ENCODE data around the gene HOXC13. TPM values are rescaled to one million over a fixed set of nuclear protein-coding genes. Genes with fewer than 3 reads are reported as not detected.

Gene HOXC13
- total RNA-seq, 1 donor from 2014 or later = 0.69 TPM

GRCh38 chr12:53937099-53937498 lies 1.5 kb upstream of the HOXC13 start:
- no peak for DNase-seq (ENCODE audit: low spot score in 2 of 2, unreplicated experiment in 2 of 2)
- no peak overlapping the region for H3K27ac Mint-ChIP-seq
- no peak overlapping the region for H3K4me3 Mint-ChIP-seq
- H3K27me3 Mint-ChIP-seq (ENCODE audit: low read depth) = peaks cover 95% of the 10 kb centered on the region
- H3K4me1 Mint-ChIP-seq = peaks cover 14% of the 10 kb centered on the region
- no peaks in the 10 kb centered on the region for H3K9me3 Mint-ChIP-seq
- no peaks in the 10 kb centered on the region for H3K36me3 Mint-ChIP-seq
- TF ChIP-seq CTCF (IDR thresholded peaks at IDR 0.05; ENCODE audit: unreplicated experiment) = no peak

GRCh38 chr12:53937596-53938325 lies 870 bp upstream of the HOXC13 start:
- peaks cover 95% of the 10 kb centered on the region for H3K27me3 Mint-ChIP-seq (ENCODE audit: low read depth)
- no peak for DNase-seq (ENCODE audit: low spot score in 2 of 2, unreplicated experiment in 2 of 2)
- no peaks in the 10 kb centered on the region for H3K9me3 Mint-ChIP-seq
- H3K4me1 Mint-ChIP-seq = peaks cover 14% of the 10 kb centered on the region
- no peaks in the 10 kb centered on the region for H3K36me3 Mint-ChIP-seq
- TF ChIP-seq CTCF (IDR thresholded peaks at IDR 0.05; ENCODE audit: unreplicated experiment) = no peak
- peak overlapping the region; percentile 59 for H3K4me3 Mint-ChIP-seq
- no peak overlapping the region for H3K27ac Mint-ChIP-seq

DNA sequence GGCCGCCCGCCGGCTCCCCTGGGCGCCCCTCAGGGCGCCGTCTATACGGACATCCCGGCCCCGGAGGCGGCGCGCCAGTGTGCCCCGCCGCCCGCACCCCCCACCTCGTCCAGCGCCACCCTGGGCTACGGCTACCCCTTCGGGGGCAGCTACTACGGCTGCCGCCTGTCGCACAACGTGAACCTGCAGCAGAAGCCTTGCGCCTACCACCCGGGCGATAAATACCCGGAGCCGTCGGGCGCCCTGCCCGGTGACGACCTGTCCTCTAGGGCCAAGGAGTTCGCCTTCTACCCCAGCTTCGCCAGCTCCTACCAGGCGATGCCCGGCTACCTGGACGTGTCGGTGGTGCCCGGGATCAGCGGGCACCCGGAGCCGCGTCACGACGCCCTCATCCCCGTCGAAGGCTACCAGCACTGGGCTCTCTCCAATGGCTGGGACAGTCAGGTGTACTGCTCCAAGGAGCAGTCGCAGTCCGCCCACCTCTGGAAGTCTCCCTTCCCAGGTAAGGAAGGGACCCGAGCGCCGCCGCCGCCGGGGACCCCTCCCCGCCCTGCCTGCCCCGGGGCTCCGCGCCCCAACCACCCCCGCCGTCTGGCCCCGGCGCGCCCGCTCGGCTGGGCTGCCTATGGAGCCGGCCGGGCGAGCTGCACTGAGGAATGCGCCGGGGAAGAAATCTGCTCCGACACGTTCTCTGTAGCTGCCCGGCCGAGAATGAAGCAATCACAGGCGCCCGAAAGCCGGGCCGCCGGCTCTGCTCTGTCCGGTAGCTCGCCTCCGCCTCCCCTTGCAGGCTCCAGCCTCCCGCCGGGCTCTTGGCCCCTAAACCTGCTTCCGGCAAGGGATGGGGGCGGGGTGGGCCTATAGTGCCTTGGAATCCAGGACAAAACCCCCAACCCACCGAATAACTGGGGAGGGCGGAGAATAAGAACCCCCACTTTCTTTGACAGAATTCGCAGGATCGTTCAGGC lies 794 bp downstream of the HOXC13 start:
- Mint-ChIP-seq H3K9me3 (no peaks in the 10 kb centered on the region), H3K27ac (no peak overlapping the region), H3K27me3 (ENCODE audit: low read depth) (peaks cover 95% of the 10 kb centered on the region), H3K4me1 (peaks cover 14% of the 10 kb centered on the region), H3K36me3 (peaks cover 2% of the 10 kb centered on the region), H3K4me3 (peak overlapping the region; percentile 55)
- no peak for TF ChIP-seq CTCF (IDR thresholded peaks at IDR 0.05; ENCODE audit: unreplicated experiment)
- DNase-seq (ENCODE audit: low spot score in 2 of 2, unreplicated experiment in 2 of 2) = peak in 1 of 2 experiments; percentile 72

GRCh38 chr12:53940443-53941014 lies 1.9 kb downstream of the HOXC13 start:
- H3K4me1 Mint-ChIP-seq = peaks cover 14% of the 10 kb centered on the region
- DNase-seq (ENCODE audit: low spot score in 2 of 2, unreplicated experiment in 2 of 2) = no peak
- no peak overlapping the region for H3K27ac Mint-ChIP-seq
- peaks cover 2% of the 10 kb centered on the region for H3K36me3 Mint-ChIP-seq
- H3K9me3 Mint-ChIP-seq = no peaks in the 10 kb centered on the region
- H3K27me3 Mint-ChIP-seq (ENCODE audit: low read depth) = peaks cover 95% of the 10 kb centered on the region
- TF ChIP-seq CTCF (IDR thresholded peaks at IDR 0.05; ENCODE audit: unreplicated experiment) = no peak
- H3K4me3 Mint-ChIP-seq = peak overlapping the region; percentile 28

DNA sequence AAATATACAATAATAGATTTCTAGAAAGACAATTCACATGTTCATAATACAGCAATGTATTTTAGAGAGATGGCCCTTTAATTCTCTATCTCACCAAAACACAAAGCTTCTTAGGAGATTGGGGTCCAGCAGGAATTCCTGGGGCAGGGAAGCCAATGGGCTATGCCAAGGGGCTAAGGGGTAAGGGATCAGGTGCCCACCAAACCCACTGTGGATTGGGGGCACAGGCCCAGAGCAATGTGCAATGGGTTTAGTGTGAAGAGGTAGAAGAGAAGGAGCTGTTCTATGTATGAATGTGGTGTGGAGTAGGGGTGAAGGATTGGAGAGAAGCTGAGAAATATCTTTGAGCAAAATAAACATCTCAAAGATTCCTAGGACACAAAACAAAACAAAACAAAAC lies 2.6 kb downstream of the HOXC13 start:
- TF ChIP-seq CTCF (IDR thresholded peaks at IDR 0.05; ENCODE audit: unreplicated experiment) = no peak
- Mint-ChIP-seq H3K27me3 (ENCODE audit: low read depth) (peaks cover 95% of the 10 kb centered on the region), H3K4me3 (no peak overlapping the region), H3K9me3 (no peaks in the 10 kb centered on the region), H3K4me1 (peaks cover 11% of the 10 kb centered on the region), H3K27ac (no peak overlapping the region), H3K36me3 (peaks cover 2% of the 10 kb centered on the region)
- no peak for DNase-seq (ENCODE audit: low spot score in 2 of 2, unreplicated experiment in 2 of 2)

All from mesothelial cell of epicardium (in vitro differentiated cells).